Sigmoid colon (tissue), 7 donors: Measurements from ENCODE around the gene LRRC34. TPM values are rescaled to one million over a fixed set of nuclear protein-coding genes. Genes with fewer than 3 reads are reported as not detected.

Experiments used
- DNase-seq: peaks from one replicate; pipeline ENCODE4 v3.0.0-alpha.2; 2019
- H3K27ac ChIP-seq, 4 donors: fragments of 200-600 bp; sonication (generic); one replicate each; pipeline ENCODE4 v1.5.1; 2016 to 2019; ENCODE audit warnings: mild to moderate bottlenecking in 1 of 4
- H3K27me3 ChIP-seq, 3 donors: fragments of 200-600 bp; sonication (generic); one replicate each; pipeline ENCODE4 v1.5.1; 2019; ENCODE audit warnings: mild to moderate bottlenecking in 1 of 3
- H3K36me3 ChIP-seq, 4 donors: fragments of 200-600 bp; sonication (generic); one replicate each; pipeline ENCODE4 v1.5.1; 2016 to 2019
- H3K4me1 ChIP-seq, 4 donors: fragments of 200-600 bp; sonication (generic); one replicate each; pipeline ENCODE4 v1.5.1; 2017 to 2019
- H3K4me3 ChIP-seq, 4 donors: fragments of 200-600 bp; sonication (generic); one replicate each; pipeline ENCODE4 v1.5.1; 2017 to 2019; ENCODE audit warnings: mild to moderate bottlenecking in 2 of 4, moderate library complexity in 1 of 4
- H3K9me3 ChIP-seq, 4 donors: fragments of 200-600 bp in 3 of 4; sonication (generic) in 3 of 4; one replicate each; pipeline versions ENCODE4 v1.5.1 to v1.6.1; 2013 to 2019
- CTCF ChIP-seq, 4 experiments: fragments of 450-650 bp in 3 of 4; fragments of 200-600 bp in 1 of 4; IDR thresholded peaks; one replicate each; pipeline ENCODE4 v1.5.1; 2016 to 2019; ENCODE audit warnings: antibody characterized with exemption in 4 of 4, mild to moderate bottlenecking in 3 of 4, moderate library complexity in 2 of 4
- EP300 ChIP-seq, 4 donors: sonication (generic); formaldehyde crosslinking; IDR thresholded peaks; one replicate each; pipeline ENCODE4 v1.6.1; 2017; ENCODE audit warnings: antibody characterized with exemption in 4 of 4
- POLR2A ChIP-seq, 2 donors: fragments of 450-650 bp; IDR thresholded peaks; one replicate each; pipeline ENCODE4 v1.6.1; 2016; ENCODE audit warnings: antibody characterized with exemption in 2 of 2, mild to moderate bottlenecking in 2 of 2, moderate library complexity in 2 of 2
- POLR2AphosphoS5 ChIP-seq, 4 donors: sonication (generic); formaldehyde crosslinking; IDR thresholded peaks; one replicate each; pipeline ENCODE4 v1.6.1; 2017; ENCODE audit warnings: antibody characterized with exemption in 4 of 4
- WGBS, 2 donors: extraction: QIAGEN DNeasy Blood & Tissue Kit; methylation state at CpG; one replicate each; pipeline ENCODE4 v1.1.7; 2013; 5-methylcytosine and 5-hydroxymethylcytosine counted together
- intact Hi-C: fragments of 100-400 bp; cut with DNase I; formaldehyde crosslinking; loops from one replicate; pipeline ENCODE4 v1.15.1; 2023
- polyA plus RNA-seq, 3 donors: library from polyadenylated mRNA; stranded (reverse); fragments of 200-250 nt; gene quantifications; one replicate each; pipeline ENCODE4 v1.2.3, GENCODE V29; 2013
- total RNA-seq, 4 donors: library from RNA; depleted of rRNA; stranded (reverse); fragments of >200 nt; gene quantifications; one replicate each; pipeline ENCODE4 v1.1.0, GENCODE V29; 2016
- donor health status: healthy with polysubstance abuse.
- donor health status: Bipolar disorder and iron deficiency.
- donor health status: healthy.

LRRC34 gene
- total and polyA plus RNA-seq, 7 donors, result 0.60 to 3.9 (median 1.4) TPM; not detected in 1

- DNase-seq, result no peak
- no peak for TF ChIP-seq POLR2AphosphoS5 (IDR thresholded peaks at IDR 0.05)
- TF ChIP-seq CTCF (IDR thresholded peaks at IDR 0.05), result no peak
- TF ChIP-seq POLR2A (IDR thresholded peaks at IDR 0.05), result no peak
- H3K4me1 ChIP-seq, result no peaks in the 10 kb centered on the region
Observed at GRCh38 chr3:169804681-169805080, 8.0 kb downstream of the LRRC34 start.

GRCh38 chr3:169792359-169792758 lies 20.3 kb downstream of the LRRC34 start:
- intact Hi-C loops, result loop anchor here (5.0 to 10.0 kb wide), 2 partner anchors 185 to 302 kb away; no protein-coding TSS in a partner anchor
- H3K9me3 ChIP-seq, result no peaks in the 10 kb centered on the region
- 96 to 100% methylated on average over 1 of the region's 1 CpG for WGBS, 2 donors
- H3K4me3 ChIP-seq, result no peak overlapping the region
- no peak for DNase-seq
- no peaks in the 10 kb centered on the region for H3K4me1 ChIP-seq
- H3K27ac ChIP-seq, result no peak overlapping the region
- H3K36me3 ChIP-seq, result peaks cover 0 to 40% (median 9%) of the 10 kb centered on the region in 4 donors
- TF ChIP-seq POLR2AphosphoS5 (IDR thresholded peaks at IDR 0.05), result no peak
- H3K27me3 ChIP-seq, result no peaks in the 10 kb centered on the region

More at GRCh38 chr3:169804681-169805080, 8.0 kb downstream of the LRRC34 start:
- 94% methylated on average over 3 of the region's 3 CpGs for WGBS, 2 donors
- Histone ChIP-seq H3K4me3 (no peak overlapping the region), H3K36me3 (peaks cover 0 to 22% (median 0%) of the 10 kb centered on the region in 4 donors), H3K27me3 (no peaks in the 10 kb centered on the region), H3K9me3 (no peaks in the 10 kb centered on the region), H3K27ac (no peak overlapping the region)
- intact Hi-C loops, result no loop called here

GRCh38 chr3:169790687-169791429 lies 21.8 kb downstream of the LRRC34 start:
- Histone ChIP-seq H3K4me1 (no peaks in the 10 kb centered on the region), H3K27ac (no peak overlapping the region), H3K4me3 (no peak overlapping the region), H3K27me3 (no peaks in the 10 kb centered on the region), H3K36me3 (peaks cover 8 to 55% (median 16%) of the 10 kb centered on the region in 4 donors), H3K9me3 (no peaks in the 10 kb centered on the region)
- TF ChIP-seq POLR2AphosphoS5 (IDR thresholded peaks at IDR 0.05), result no peak
- TF ChIP-seq EP300 (IDR thresholded peaks at IDR 0.05), result no peak
- TF ChIP-seq CTCF (IDR thresholded peaks at IDR 0.05), result no peak
- TF ChIP-seq POLR2A (IDR thresholded peaks at IDR 0.05), result no peak
- DNase-seq, result no peak
- 91 to 94% methylated on average over 4 of the region's 4 CpGs for whole genome bisulfite sequencing, 2 donors
- intact Hi-C loops, result loop anchor here (5.0 to 10.0 kb wide), 2 partner anchors 186 to 304 kb away; no protein-coding TSS in a partner anchor

- peaks cover 8 to 62% (median 22%) of the 10 kb centered on the region in 4 donors for H3K36me3 ChIP-seq
- intact Hi-C loops, result loop anchor here (5.0 to 10.0 kb wide), 2 partner anchors 187 to 305 kb away; no protein-coding TSS in a partner anchor
- H3K4me3 ChIP-seq, result no peak overlapping the region
- no peaks in the 10 kb centered on the region for H3K27me3 ChIP-seq
- no peaks in the 10 kb centered on the region for H3K4me1 ChIP-seq
- H3K27ac ChIP-seq, result no peak overlapping the region
- no peaks in the 10 kb centered on the region for H3K9me3 ChIP-seq
- no peak for TF ChIP-seq POLR2AphosphoS5 (IDR thresholded peaks at IDR 0.05)
- no peak for TF ChIP-seq POLR2A (IDR thresholded peaks at IDR 0.05)
- no peak for DNase-seq
Observed at GRCh38 chr3:169790219-169790618, 22.5 kb downstream of the LRRC34 start.

GRCh38 chr3:169787791-169788190 lies 24.9 kb downstream of the LRRC34 start:
- H3K27me3 ChIP-seq, result no peaks in the 10 kb centered on the region
- peaks cover 8 to 84% (median 29%) of the 10 kb centered on the region in 4 donors for H3K36me3 ChIP-seq
- no peak overlapping the region for H3K4me3 ChIP-seq
- no peak for DNase-seq
- intact Hi-C loops, result no loop called here
- 81 to 88% methylated on average over 1 of the region's 1 CpG for WGBS, 2 donors
- no peaks in the 10 kb centered on the region for H3K9me3 ChIP-seq
- H3K27ac ChIP-seq, result no peak overlapping the region
- H3K4me1 ChIP-seq, result no peaks in the 10 kb centered on the region
- no peak for TF ChIP-seq EP300 (IDR thresholded peaks at IDR 0.05)
- no peak for TF ChIP-seq POLR2AphosphoS5 (IDR thresholded peaks at IDR 0.05)
- TF ChIP-seq CTCF (IDR thresholded peaks at IDR 0.05), result no peak
- no peak for TF ChIP-seq POLR2A (IDR thresholded peaks at IDR 0.05)
